NCI-H2227 (cell line): ENCODE measurements around the gene DLGAP1.
"Not testable (repeated sequence)": the region's sequence is repeated elsewhere in the genome, so short reads cannot be mapped to it uniquely, and the experiment has no call there.

Experiments
- DNase-seq: peaks from one replicate; lab custom pipeline; 2025; ENCODE audit not compliant: unreplicated experiment; lab: John Stamatoyannopoulos, UW

The DLGAP1 gene

GRCh38 chr18:3709205-3709604 lies 745.9 kb downstream of the DLGAP1 start:
- no peak for DNase-seq

GRCh38 chr18:3706279-3707097 lies 748.6 kb downstream of the DLGAP1 start:
- no peak for DNase-seq

DNA sequence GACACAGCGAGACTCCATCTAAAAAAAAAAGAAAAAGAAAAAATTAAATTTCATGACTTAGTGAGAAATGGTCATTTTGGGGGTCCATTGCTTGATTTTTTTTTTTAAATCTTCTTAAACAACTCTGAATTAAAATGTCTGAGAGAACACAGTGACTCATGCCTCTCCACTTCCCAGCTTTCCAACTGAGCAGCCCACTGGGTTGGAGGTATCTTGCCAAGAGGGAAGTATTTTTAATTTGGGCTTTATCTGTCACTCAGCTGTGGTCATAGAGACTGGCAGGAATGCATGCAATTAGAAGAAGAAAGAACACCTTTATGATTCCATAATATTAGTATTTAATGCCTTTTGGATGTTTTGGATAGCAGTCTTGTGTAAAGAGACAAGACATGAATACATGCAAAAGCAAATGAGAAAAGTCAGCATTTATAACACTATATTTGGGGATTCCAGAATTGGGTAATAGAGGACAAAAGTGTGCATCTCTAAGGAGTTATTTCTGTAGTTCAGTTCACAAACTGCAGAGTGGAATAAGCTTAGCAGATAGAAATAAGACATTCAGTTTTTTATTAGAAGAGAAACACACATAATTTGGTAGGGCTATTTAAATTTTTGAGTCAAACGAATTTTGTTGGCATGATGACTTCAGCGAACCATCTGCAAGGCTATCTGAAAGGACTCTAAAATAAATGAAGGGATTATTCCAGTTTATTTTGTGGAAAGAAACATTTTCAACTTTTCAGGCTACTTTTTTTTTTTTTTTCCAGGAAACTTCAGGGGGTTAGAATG lies 750.4 kb downstream of the DLGAP1 start:
- DNase-seq: no peak

- peak; percentile 10 for DNase-seq
These were observed 751.4 kb downstream of the DLGAP1 start for GRCh38 chr18:3703732-3704176.

DNA sequence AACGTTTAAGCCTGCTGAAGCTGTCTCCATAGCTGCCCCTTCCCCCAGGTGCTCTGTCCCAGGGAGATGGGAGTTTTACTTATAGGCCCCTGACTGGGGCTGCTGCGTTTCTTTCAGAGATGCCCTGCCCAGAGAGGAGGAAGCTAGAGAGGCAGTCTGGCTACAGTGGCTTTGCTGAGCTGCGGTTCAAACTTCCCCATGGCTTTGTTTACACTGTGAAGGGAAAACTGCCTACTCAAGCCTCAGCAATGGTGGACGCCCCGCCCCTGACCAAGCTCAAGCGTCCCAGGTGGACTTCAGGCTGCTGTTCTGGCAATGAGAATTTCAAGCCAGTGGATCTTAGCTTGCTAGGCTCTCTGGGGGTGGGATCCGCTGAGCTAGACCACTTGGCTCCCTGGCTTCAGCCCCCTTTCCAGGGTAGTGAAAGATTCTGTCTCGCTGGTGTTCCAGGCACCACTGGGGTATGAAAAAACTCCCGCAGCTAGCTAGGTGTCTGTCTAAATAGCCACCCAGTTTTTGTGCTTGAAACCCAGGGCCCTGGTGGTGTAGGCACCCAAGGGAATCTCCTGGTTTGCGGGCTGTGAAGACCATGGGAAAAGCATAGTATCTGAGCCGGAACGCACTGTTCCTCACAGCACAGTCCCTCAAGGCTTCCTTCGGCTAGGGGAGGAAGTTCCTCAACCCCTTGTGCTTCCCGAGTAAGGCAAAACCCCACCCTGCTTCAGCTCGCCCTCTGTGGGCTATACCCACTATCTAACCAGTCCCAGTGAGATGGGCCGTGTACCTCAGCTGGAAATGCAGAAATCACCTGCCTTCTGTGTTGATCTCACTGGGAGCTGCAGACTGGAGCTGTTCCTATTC lies 755.2 kb downstream of the DLGAP1 start:
- not testable (repeated sequence) for DNase-seq

DNA sequence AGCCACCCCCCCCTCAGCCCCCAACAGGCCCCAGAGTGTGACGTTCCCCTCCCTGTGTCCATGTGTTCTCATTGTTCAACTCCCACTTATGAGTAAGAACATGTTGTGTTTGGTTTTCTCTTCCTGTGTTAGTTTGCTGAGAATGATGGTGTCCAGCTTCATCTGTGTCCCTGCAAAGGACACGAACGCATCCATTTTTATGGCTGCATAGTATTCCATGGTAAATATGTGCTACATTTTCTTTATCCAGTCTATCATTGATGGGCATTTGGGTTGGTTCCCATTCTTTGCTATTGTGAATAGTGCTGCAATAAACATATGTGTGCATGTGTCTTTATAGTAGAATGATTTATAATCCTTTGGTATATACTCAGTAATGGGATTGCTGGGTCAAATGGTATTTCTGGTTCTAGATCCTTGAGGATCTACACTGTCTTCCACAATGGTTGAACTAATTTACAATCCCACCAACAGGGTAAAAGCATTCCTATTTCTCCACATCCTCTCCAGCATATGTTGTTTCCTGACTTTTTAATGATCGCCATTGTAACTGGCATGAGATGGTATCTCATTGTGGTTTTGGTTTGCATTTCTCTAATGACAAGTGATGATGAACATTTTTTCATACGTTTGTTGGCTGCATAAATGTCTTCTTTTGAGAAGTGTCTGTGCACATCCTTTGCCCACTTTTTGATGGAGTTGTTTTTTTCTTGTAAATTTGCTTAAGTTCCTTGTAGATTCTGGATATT lies 760.9 kb downstream of the DLGAP1 start:
- not testable (repeated sequence) for DNase-seq

- no peak for DNase-seq
These were observed 761.7 kb downstream of the DLGAP1 start for GRCh38 chr18:3693410-3693809.

GRCh38 chr18:3692691-3693090 lies 762.4 kb downstream of the DLGAP1 start:
- DNase-seq: no peak

DNA sequence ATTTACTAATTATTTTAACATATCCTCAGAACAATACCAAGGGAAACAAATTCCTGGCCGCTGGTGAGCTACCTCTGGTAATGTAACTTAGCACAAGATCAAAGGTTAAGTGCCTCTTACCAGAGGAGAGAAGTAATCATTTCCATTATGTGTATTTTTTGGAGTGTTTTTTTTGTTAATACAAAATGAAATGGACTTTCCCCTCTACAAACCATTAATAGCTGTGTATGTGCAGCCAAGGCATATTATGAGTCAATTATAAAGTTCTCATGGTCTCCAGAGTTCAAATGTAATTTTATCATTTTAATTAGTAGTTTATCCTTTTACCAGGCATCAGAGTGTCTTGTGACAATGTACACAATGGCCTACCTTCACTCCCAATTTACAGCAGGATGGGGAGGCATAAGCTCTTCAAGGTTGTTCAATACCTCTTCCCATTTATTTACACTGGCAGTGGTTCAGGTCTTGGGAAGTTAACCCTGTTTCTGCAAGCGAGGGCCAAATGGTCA lies 762.9 kb downstream of the DLGAP1 start:
- peak; percentile 40 for DNase-seq

DNA sequence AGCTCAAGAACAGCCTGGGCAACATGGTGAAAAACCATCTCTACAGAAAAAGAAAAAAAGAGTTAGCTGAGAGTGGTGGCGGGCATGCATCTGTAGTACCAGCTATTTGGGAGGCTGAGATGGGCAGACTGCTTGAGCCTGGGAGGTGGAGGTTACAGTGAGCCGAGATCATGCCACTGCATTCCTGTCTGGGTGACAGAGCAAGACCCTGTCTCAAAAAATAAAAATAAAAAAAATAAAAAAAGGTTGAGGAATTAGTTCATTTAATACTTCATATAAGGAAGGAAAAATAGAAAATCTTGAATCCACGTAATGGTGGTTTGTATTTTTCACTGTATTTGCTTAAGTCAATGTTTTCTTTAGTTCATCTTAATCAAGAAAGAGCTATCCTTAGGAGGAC lies 763.4 kb downstream of the DLGAP1 start:
- DNase-seq: no peak

DNA sequence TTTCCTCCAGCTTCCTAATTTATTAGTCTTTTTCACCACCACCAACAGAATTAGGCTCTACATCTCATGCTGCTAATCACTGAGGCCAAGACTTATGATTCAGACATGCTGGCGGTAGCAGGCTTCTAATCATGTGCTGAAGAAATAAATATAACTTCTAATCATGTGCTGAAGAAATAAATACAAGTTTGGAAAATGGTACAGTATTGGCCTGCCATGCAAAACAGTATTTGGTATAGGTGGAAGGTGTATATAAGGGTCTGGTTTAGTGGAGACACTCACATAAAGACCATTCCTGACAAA lies 764.4 kb downstream of the DLGAP1 start:
- no peak for DNase-seq

GRCh38 chr18:3689986-3690763 lies 764.9 kb downstream of the DLGAP1 start:
- DNase-seq: no peak

DNA sequence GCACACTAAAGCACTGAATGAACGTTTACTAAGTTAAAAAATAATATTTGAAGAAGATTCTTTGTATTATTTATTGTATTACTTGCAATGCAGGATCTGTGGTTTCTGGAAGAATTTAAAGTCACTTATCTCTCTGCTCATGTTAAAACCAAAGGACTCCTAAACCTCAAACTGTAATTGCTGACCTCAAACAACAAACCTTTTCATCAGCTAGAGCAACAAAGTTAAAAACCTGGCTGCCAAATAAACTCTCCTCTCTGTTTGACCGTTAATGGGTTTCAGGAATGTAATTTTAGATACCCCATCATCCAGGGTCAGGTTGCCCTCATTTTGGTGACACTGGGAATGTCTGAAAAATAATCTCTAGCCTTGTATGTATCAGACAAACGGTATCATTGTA lies 766.0 kb downstream of the DLGAP1 start:
- DNase-seq: no peak

DNA sequence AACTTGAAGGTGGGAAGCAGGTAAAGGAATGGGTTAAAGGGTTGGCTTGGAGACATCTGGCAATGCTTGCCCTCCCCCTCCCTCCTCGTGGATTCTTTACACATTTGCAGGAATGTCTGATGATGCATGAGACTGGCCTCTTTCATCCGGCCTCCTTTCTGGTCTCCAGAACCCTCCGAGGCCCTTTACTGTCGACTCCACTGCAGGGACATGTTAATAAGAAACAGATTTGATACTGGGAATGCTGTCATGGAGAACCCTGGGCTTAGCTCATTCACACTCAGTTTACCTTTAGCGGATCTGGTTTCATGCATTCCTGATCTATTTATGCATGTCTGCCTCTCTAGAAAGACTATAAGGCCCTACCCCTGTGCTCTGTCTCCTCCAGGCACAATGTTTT lies 766.4 kb downstream of the DLGAP1 start:
- no peak for DNase-seq

DNA sequence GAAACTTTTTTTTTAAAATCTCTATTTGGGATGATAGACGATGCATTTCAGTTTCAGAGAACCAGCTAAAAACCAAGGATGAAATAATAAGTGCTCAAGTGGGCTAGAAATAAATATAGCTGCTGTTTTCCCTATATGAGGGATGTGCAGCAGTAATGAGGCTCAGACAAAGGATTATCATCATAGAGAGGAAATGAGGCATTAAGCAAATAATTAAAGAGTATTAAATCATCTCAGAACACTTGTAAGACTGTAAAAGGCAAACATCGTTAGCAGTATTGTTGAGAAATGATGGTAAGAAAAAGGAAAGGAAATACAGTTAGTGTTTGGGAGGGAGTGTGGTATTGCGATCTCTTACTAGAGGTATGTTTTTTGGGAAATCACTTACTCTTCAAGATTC lies 771.6 kb downstream of the DLGAP1 start:
- no peak for DNase-seq

GRCh38 chr18:3682061-3682460 lies 773.0 kb downstream of the DLGAP1 start:
- DNase-seq: no peak

DNA sequence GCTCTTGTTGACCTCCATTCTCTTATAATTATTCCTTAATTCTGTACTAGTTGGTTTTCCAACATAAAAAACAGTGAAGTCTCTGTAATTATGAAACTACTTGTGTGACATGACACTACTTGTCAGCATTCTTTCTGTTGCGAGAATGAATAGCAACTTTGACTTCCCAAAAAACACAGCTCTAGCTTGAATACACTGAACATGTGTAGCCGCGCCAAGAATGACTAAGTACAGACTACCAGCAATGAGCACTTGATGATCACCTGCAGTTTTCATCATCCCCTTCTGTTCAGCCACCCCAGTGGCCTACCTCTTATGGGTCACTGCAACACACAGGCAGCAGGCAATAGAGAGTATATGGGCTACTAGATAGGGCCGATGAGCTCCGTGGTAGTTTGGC lies 775.9 kb downstream of the DLGAP1 start:
- no peak for DNase-seq

- no peak for DNase-seq
These were observed 779.1 kb downstream of the DLGAP1 start for GRCh38 chr18:3675994-3676393.

DNA sequence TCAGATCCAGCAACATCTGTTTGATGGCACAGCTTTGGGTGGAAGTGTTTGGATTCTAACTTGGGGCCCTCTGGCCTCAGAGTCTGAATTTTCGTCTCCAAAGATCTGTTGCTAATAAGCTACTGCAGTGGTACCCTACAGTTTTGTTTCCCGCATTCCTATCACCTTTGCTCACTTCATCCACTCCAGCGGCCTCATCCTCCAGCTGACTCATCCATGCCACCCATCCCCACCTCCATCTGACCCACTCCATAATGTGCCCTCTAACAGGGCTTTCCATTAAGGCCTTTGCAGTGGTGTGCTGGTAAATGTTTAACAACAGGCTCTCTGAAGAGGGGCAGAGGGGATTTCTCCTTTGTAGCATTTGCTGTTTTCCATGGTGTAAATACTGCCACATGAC lies 779.7 kb downstream of the DLGAP1 start:
- DNase-seq: no peak

- no peak for DNase-seq
These were observed 783.9 kb downstream of the DLGAP1 start for GRCh38 chr18:3671176-3671575.
